ENCODE measurements around the gene PLA2G15.

PLA2G15 gene

GRCh38 chr16:68233085-68233834 lies 11.9 kb upstream of the PLA2G15 start:
- DNase-seq, result no peak

GRCh38 chr16:68233835-68234187 lies 11.4 kb upstream of the PLA2G15 start:
- DNase-seq, result no peak

- peak; percentile 29 to 43 for DNase-seq
These were observed 10.7 kb upstream of the PLA2G15 start for GRCh38 chr16:68234188-68235107.

GRCh38 chr16:68235108-68235886 lies 9.9 kb upstream of the PLA2G15 start:
- no peak for DNase-seq

GRCh38 chr16:68235887-68236136 lies 9.4 kb upstream of the PLA2G15 start, which contains the start of gene ESRP2:
TSS of gene ESRP2 (minus strand) at chr16:68236127. CDS start at chr16:68236045, 82 bp downstream.
- DNase-seq, result no peak

- no peak for DNase-seq
These were observed 8.9 kb upstream of the PLA2G15 start for GRCh38 chr16:68236137-68236825.

- no peak for DNase-seq
These were observed 8.3 kb upstream of the PLA2G15 start for GRCh38 chr16:68236826-68237242.

- peak; percentile 95 to 97 for DNase-seq
These were observed 7.7 kb upstream of the PLA2G15 start for GRCh38 chr16:68237243-68238028.

- DNase-seq, result no peak
These were observed 7.2 kb upstream of the PLA2G15 start for GRCh38 chr16:68238029-68238345.

GRCh38 chr16:68242085-68242484 lies 3.1 kb upstream of the PLA2G15 start:
- no peak for DNase-seq

- no peak for DNase-seq
These were observed 2.0 kb upstream of the PLA2G15 start for GRCh38 chr16:68242926-68243858.

GRCh38 chr16:68244481-68244902 lies 681 bp upstream of the PLA2G15 start:
- DNase-seq, result no peak

- no peak for DNase-seq
These were observed 948 bp downstream of the PLA2G15 start for GRCh38 chr16:68246121-68246520.

GRCh38 chr16:68246666-68247065 lies 1.5 kb downstream of the PLA2G15 start:
- no peak for DNase-seq

GRCh38 chr16:68247400-68247799 lies 2.2 kb downstream of the PLA2G15 start:
- no peak for DNase-seq

GRCh38 chr16:68247932-68248331 lies 2.8 kb downstream of the PLA2G15 start:
- DNase-seq, result no peak

GRCh38 chr16:68249371-68249770 lies 4.2 kb downstream of the PLA2G15 start:
- no peak for DNase-seq

GRCh38 chr16:68250951-68251350 lies 5.8 kb downstream of the PLA2G15 start:
- no peak for DNase-seq

GRCh38 chr16:68251832-68252231 lies 6.7 kb downstream of the PLA2G15 start:
- DNase-seq, result no peak

GRCh38 chr16:68252383-68252782 lies 7.2 kb downstream of the PLA2G15 start:
- DNase-seq, result no peak

- no peak for DNase-seq
These were observed 8.5 kb downstream of the PLA2G15 start for GRCh38 chr16:68253721-68254120.

All from SHP77 (cell line).